Right ventricle myocardium superior (tissue), 1 donor: ENCODE data around the gene CCL27. TPM values are rescaled to one million over a fixed set of nuclear protein-coding genes. Genes with fewer than 3 reads are reported as not detected.
"Not testable (repeated sequence)": the region's sequence is repeated elsewhere in the genome, so short reads cannot be mapped to it uniquely, and the experiment has no call there.

ENCODE experiments used
- ATAC-seq: fragments of 200-7000 bp; cut with Tn5 transposase; one replicate; pipeline ENCODE4 v1.9.1; 2020; ENCODE audit warnings: mild to moderate bottlenecking; ENCODE audit not compliant: poor library complexity
- DNase-seq: peaks from one replicate; pipeline ENCODE4 v3.0.0-alpha.2; 2020
- intact Hi-C: fragments of 100-400 bp; cut with DNase I; formaldehyde crosslinking; loops from one replicate; pipeline ENCODE4 v1.11.2; 2022
- total RNA-seq: library from RNA; stranded (reverse); fragmentation: NEBNext Ultra II Directional; extraction: Animal tissue kit (Norgen Biotek cat#: 25700); gene quantifications from one replicate; pipeline ENCODE4 v1.2.1, GENCODE V29; 2021
- donor health status: DM: no; HTN: yes; CAD: no; lungs with severe emphysema.

The CCL27 gene
- total RNA-seq, 1 donor from 2014 or later = not detected

- intact Hi-C loops = no loop called here
- ATAC-seq (peak; percentile 57), DNase-seq (peak; percentile 87)
Observed at GRCh38 chr9:34654323-34655051, 8.0 kb downstream of the CCL27 start.

GRCh38 chr9:34653151-34654072 is 9.0 kb downstream of the CCL27 start:
- intact Hi-C loops = no loop called here
- DNase-seq (peak; percentile 39), ATAC-seq (peak; percentile 2)

- peak; percentile 14 for DNase-seq
- intact Hi-C loops = no loop called here
- no peak for ATAC-seq
Observed at GRCh38 chr9:34652602-34653000, 9.9 kb downstream of the CCL27 start.

- ATAC-seq = peak; percentile 83
- intact Hi-C loops = no loop called here
- peak; percentile 94 for DNase-seq
Observed at GRCh38 chr9:34651876-34652601, 10.4 kb downstream of the CCL27 start, which contains the start of gene IL11RA. Gene IL11RA (plus strand): TSS chr9:34652185. CDS start chr9:34655218, 3,033 bp downstream.

- intact Hi-C loops = no loop called here
- DNase-seq = no peak
Observed at GRCh38 chr9:34651321-34651720, 11.1 kb downstream of the CCL27 start.

GRCh38 chr9:34650816-34651215 is 11.6 kb downstream of the CCL27 start:
- intact Hi-C loops = no loop called here
- ATAC-seq = no peak
- no peak for DNase-seq

More at GRCh38 chr9:34651321-34651720, 11.1 kb downstream of the CCL27 start:
- ATAC-seq = no peak

- intact Hi-C loops = no loop called here
- no peak for DNase-seq
- no peak for ATAC-seq
Observed at GRCh38 chr9:34648673-34649072, 13.8 kb downstream of the CCL27 start.

- intact Hi-C loops = no loop called here
- no peak for DNase-seq
- ATAC-seq = no peak
Observed at GRCh38 chr9:34647651-34648050, 14.8 kb downstream of the CCL27 start.

GRCh38 chr9:34647084-34647403 is 15.4 kb downstream of the CCL27 start:
- ATAC-seq (no peak), DNase-seq (no peak)
- intact Hi-C loops = no loop called here

- intact Hi-C loops = no loop called here
- ATAC-seq (peak; percentile 87), DNase-seq (peak; percentile 98)
Observed at GRCh38 chr9:34646211-34647083, 16.0 kb downstream of the CCL27 start, which contains the start of gene GALT. Gene GALT (plus strand): TSS chr9:34646675. CDS start chr9:34646705, 30 bp downstream.

- intact Hi-C loops = no loop called here
- DNase-seq (no peak), ATAC-seq (no peak)
Observed at GRCh38 chr9:34644766-34645314, 17.6 kb downstream of the CCL27 start.

GRCh38 chr9:34642679-34643078 is 19.8 kb downstream of the CCL27 start:
- DNase-seq (no peak), ATAC-seq (no peak)
- intact Hi-C loops = no loop called here

GRCh38 chr9:34639322-34639721 is 23.1 kb downstream of the CCL27 start:
- intact Hi-C loops, DNase-seq, ATAC-seq: not testable (repeated sequence)

GRCh38 chr9:34638138-34638445 is 24.4 kb downstream of the CCL27 start:
- ATAC-seq (no peak), DNase-seq (no peak)
- intact Hi-C loops = no loop called here

- intact Hi-C loops = no loop called here
- DNase-seq (peak; percentile 95), ATAC-seq (peak; percentile 98)
Observed at GRCh38 chr9:34637356-34638137, 24.9 kb downstream of the CCL27 start, which contains the start of gene SIGMAR1. Gene SIGMAR1 (minus strand): TSS chr9:34637787. CDS start chr9:34637697, 90 bp downstream.

- intact Hi-C loops = no loop called here
- ATAC-seq (no peak), DNase-seq (no peak)
Observed at GRCh38 chr9:34636791-34637355, 25.6 kb downstream of the CCL27 start.

GRCh38 chr9:34635556-34635955 is 26.9 kb downstream of the CCL27 start:
- ATAC-seq (no peak), DNase-seq (no peak)
- intact Hi-C loops = no loop called here
